HepG2 (cell line): ENCODE data around the gene MLANA. TPM values are rescaled to one million over a fixed set of nuclear protein-coding genes. Genes with fewer than 3 reads are reported as not detected.

Source experiments
- ATAC-seq: fragments of 200-7000 bp; cut with Tn5 transposase; 3 replicates; pipeline ENCODE4 v1.9.1; 2020; ENCODE audit warnings: mild to moderate bottlenecking, moderate library complexity
- BruUV-seq: library from RNA; stranded (reverse); fragments of 400-500 nt; replicated peaks from 2 replicates; lab custom pipeline; 2021; lab: Mats Ljungman, UMichigan
- CTCF ChIA-PET: fragments of 300-600 bp; formaldehyde crosslinking; extraction: SDS; loops from one replicate; lab custom pipeline; 2021; ENCODE audit warnings: low total read pairs, inconsistent platforms, low intra/inter-chr PET ratio; lab: Yijun Ruan, JAX
- POLR2A ChIA-PET: fragments of 350-600 bp; sonication (Branson Sonifier 250); formaldehyde crosslinking; loops from one replicate; lab custom pipeline; 2020; ENCODE audit warnings: antibody characterized with exemption, inconsistent platforms; lab: Yijun Ruan, JAX
- DNase-seq: peaks from one replicate; pipeline ENCODE4 v3.0.0-alpha.2; 2015; ENCODE audit warnings: low spot score
- FAIRE-seq: peaks from 3 replicates; lab custom pipeline; 2011; peaks lifted over from hg19 to GRCh38; lab: Jason Lieb, UNC
- H2AFZ ChIP-seq: one replicate; pipeline ENCODE4 v1.6.1; 2011; ENCODE audit warnings: low read length, inconsistent platforms
- H3K27ac ChIP-seq: fragments of 300-600 bp; 3 replicates; pipeline ENCODE4 v1.8.0; 2011; ENCODE audit warnings: mixed run types, mild to moderate bottlenecking, mixed read lengths, low read length, inconsistent platforms; ENCODE audit not compliant: insufficient read depth; ENCODE audit errors: extremely low read length
- H3K27me3 ChIP-seq, 2 experiments: fragments of 200-600 bp in 1 of 2; 2 replicates in 1 of 2; 3 replicates in 1 of 2; pipeline versions ENCODE4 v1.6.0 to v1.8.0; 2011; ENCODE audit warnings: low read length in 2 of 2, mild to moderate bottlenecking in 2 of 2, moderate library complexity in 2 of 2, inconsistent platforms in 1 of 2; ENCODE audit not compliant: insufficient read depth in 2 of 2, control insufficient read depth in 1 of 2
- H3K36me3 ChIP-seq, 2 experiments: fragments of 200-600 bp in 1 of 2; replicated peaks in 1 of 2; 2 replicates in 1 of 2; 3 replicates in 1 of 2; pipeline versions ENCODE4 v1.5.1 to v1.8.0; 2011; ENCODE audit warnings: low read length in 2 of 2, inconsistent platforms in 1 of 2; ENCODE audit not compliant: insufficient read depth in 2 of 2, control insufficient read depth in 1 of 2
- H3K4me1 ChIP-seq: 2 replicates; pipeline ENCODE4 v1.5.1; 2012; ENCODE audit warnings: low read length, inconsistent platforms; ENCODE audit not compliant: insufficient read depth
- H3K4me2 ChIP-seq: 2 replicates; pipeline ENCODE4 v1.6.0; 2011; ENCODE audit warnings: low read depth, low read length, inconsistent platforms
- H3K4me3 ChIP-seq, 3 experiments: fragments of 200-600 bp in 1 of 3; sonication (generic), shearing (Covaris generic) in 1 of 3; replicated peaks in 1 of 3; 2 replicates each; pipeline ENCODE4 v1.5.1; 2011 to 2016; ENCODE audit warnings: low read length in 3 of 3, inconsistent platforms in 2 of 3, low read depth in 2 of 3, mild to moderate bottlenecking in 2 of 3, control low read depth in 1 of 3, mixed read lengths in 1 of 3; ENCODE audit not compliant: insufficient read depth in 1 of 3
- H3K79me2 ChIP-seq: one replicate; pipeline ENCODE4 v1.6.1; 2011; ENCODE audit warnings: low read length, inconsistent platforms; ENCODE audit not compliant: insufficient read depth
- H3K9ac ChIP-seq: 2 replicates; pipeline ENCODE4 v1.6.0; 2011; ENCODE audit warnings: mild to moderate bottlenecking, low read depth, low read length, inconsistent platforms; ENCODE audit not compliant: insufficient read depth
- H3K9me3 ChIP-seq: 2 replicates; pipeline ENCODE4 v1.5.1; 2012; ENCODE audit warnings: mild to moderate bottlenecking, low read length
- H4K20me1 ChIP-seq: 2 replicates; pipeline ENCODE4 v1.6.0; 2011; ENCODE audit warnings: inconsistent platforms, mild to moderate bottlenecking, low read length, moderate library complexity; ENCODE audit not compliant: insufficient read depth
- HMGXB3 ChIP-seq: sonication (generic); formaldehyde crosslinking; IDR thresholded peaks from 2 replicates; pipeline ENCODE4 v1.4.0; 2020; ENCODE audit warnings: missing genetic modification reagents, borderline replicate concordance
- in situ Hi-C: cut with HindIII; loops from 2 replicates; pipeline ENCODE4 v1.10.0; 2017; ENCODE audit warnings: low pct_unique_long_range_greater_than_20kb; ENCODE audit not compliant: extremely low pct_ligation_motif_present
- intact Hi-C: fragments of 100-400 bp; cut with micrococcal nuclease; formaldehyde crosslinking; loops from one replicate; pipeline ENCODE4 v1.10.0; 2022; ENCODE audit not compliant: unreplicated experiment
- polyA plus RNA-seq, 8 experiments: library from polyadenylated mRNA; depleted of rRNA in 3 of 8; stranded (reverse) in 7 of 8; unstranded in 1 of 8; fragments of >200 nt; fragmentation: Illumina TruSeq in 4 of 8; extraction: Trizol in 4 of 8; gene quantifications; 2 replicates each; pipeline versions ENCODE4 v1.2.1 to v1.2.3, GENCODE V29; 2011 to 2016; ENCODE audit warnings: low read depth in 4 of 8, missing spikeins in 1 of 8, mixed read lengths in 1 of 8; ENCODE audit not compliant: insufficient read depth in 1 of 8
- total RNA-seq, 5 experiments: library from RNA; depleted of rRNA; stranded (reverse); fragments of >200 nt; fragmentation: Illumina TruSeq; extraction: Trizol; gene quantifications; 2 replicates each; pipeline ENCODE4 v1.2.3, GENCODE V29; 2016; ENCODE audit warnings: low read depth in 1 of 5

The MLANA gene
- total and polyA plus RNA-seq, 2 of the 13 experiments (the other 11 are each of a cell fraction or from before 2014, with no cell fraction given): 0.11 to 0.18 TPM

GRCh38 chr9:5854063-5854790, 36.5 kb upstream of the MLANA start (continued):
- no peak for TF ChIP-seq HMGXB3 (CRISPR knock-in tag)
- TF ChIP-seq, all 625 proteins: peak for 0

DNA sequence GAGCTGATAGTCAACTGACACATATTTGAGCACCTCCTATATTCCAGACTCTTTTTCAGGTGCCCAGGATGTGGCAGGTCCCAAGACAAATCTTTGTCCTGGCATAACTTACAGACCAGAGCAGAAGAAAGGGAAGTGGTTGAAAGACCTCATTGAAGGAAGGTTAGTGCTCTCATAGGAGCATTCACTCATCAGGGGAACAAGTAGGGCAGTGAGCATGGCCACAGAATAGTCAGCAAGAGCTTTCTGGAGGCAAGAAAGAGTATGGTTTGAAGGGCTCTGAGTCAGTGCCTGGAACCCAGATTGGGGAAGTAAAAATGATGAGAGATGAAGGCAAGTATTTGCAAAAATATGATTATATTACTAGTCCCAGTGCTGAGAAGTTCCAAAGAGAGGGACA, 32.8 kb upstream of the MLANA start:
- no peak for DNase-seq
- POLR2A ChIA-PET: no interaction called here
- Histone ChIP-seq H2AFZ (no peak overlapping the region), H3K27me3 (no peaks in the 10 kb centered on the region), H3K9ac (no peak overlapping the region), H3K4me2 (no peak overlapping the region), H3K9me3 (no peaks in the 10 kb centered on the region), H3K36me3 (no peaks in the 10 kb centered on the region), H3K27ac (no peak overlapping the region), H3K4me3 (no peak overlapping the region), H3K4me1 (peaks cover 10% of the 10 kb centered on the region), H3K79me2 (no peaks in the 10 kb centered on the region), H4K20me1 (no peaks in the 10 kb centered on the region)
- TF ChIP-seq HMGXB3 (CRISPR knock-in tag): no peak
- no peak for ATAC-seq
- in situ Hi-C loops: no loop called here
- CTCF ChIA-PET: no interaction called here
- no peak for FAIRE-seq
- intact Hi-C loops: no loop called here
- BruUV-seq: no TSS peak
